IMR-90 (cell line): ENCODE measurements around the gene DLL3. TPM values are rescaled to one million over a fixed set of nuclear protein-coding genes. Genes with fewer than 3 reads are reported as not detected.

ENCODE experiments used
- ATAC-seq: fragments of 200-7000 bp; cut with Tn5 transposase; 2 replicates; pipeline ENCODE4 v1.9.1; 2020; ENCODE audit warnings: low read depth, mild to moderate bottlenecking, moderate library complexity
- BruUV-seq: library from RNA; stranded (reverse); fragments of 400-500 nt; replicated peaks from 2 replicates; lab custom pipeline; 2021; lab: Mats Ljungman, UMichigan
- CTCF ChIA-PET: fragments of 300-600 bp; formaldehyde crosslinking; extraction: SDS; loops from one replicate; lab custom pipeline; 2021; ENCODE audit warnings: antibody characterized with exemption; lab: Yijun Ruan, JAX
- POLR2A ChIA-PET: fragments of 300-600 bp; sonication (Branson Sonifier 250); formaldehyde crosslinking; loops from one replicate; lab custom pipeline; 2022; ENCODE audit warnings: antibody characterized with exemption; ENCODE audit not compliant: unreplicated experiment; lab: Charles Lee
- DNase-seq: peaks from one replicate; pipeline ENCODE4 v3.0.0; 2013
- H2AFZ ChIP-seq: replicated peaks from 2 replicates; pipeline ENCODE3; 2013; ENCODE audit warnings: low read length, mild to moderate bottlenecking; ENCODE audit not compliant: poor library complexity
- H2AK5ac ChIP-seq: 2 replicates; pipeline ENCODE4 v1.6.1; 2013; ENCODE audit warnings: low read depth, low read length, inconsistent platforms
- H2AK9ac ChIP-seq: replicated peaks from 2 replicates; pipeline ENCODE3; 2013; ENCODE audit warnings: mild to moderate bottlenecking, low read depth, low read length, moderate library complexity; ENCODE audit not compliant: poor library complexity
- H2BK120ac ChIP-seq: 2 replicates; pipeline ENCODE4 v1.6.1; 2013; ENCODE audit warnings: low read depth, low read length, inconsistent platforms
- H2BK15ac ChIP-seq: 3 replicates; pipeline ENCODE4 v1.6.1; 2013; ENCODE audit warnings: low read depth, low read length, inconsistent platforms
- H2BK20ac ChIP-seq: 2 replicates; pipeline ENCODE4 v1.6.1; 2013; ENCODE audit warnings: low read depth, mild to moderate bottlenecking, inconsistent platforms, low read length, moderate library complexity
- H2BK5ac ChIP-seq: 2 replicates; pipeline ENCODE4 v1.6.1; 2013; ENCODE audit warnings: mild to moderate bottlenecking, low read depth, low read length, inconsistent platforms; ENCODE audit not compliant: poor library complexity, severe bottlenecking
- H3K14ac ChIP-seq: replicated peaks from 2 replicates; pipeline ENCODE4 v1.6.1; 2013; ENCODE audit warnings: low read depth, low read length, inconsistent platforms
- H3K18ac ChIP-seq: 2 replicates; pipeline ENCODE4 v1.6.1; 2013; ENCODE audit warnings: low read depth, low read length, control low read depth
- H3K23ac ChIP-seq: 2 replicates; pipeline ENCODE4 v1.6.1; 2013; ENCODE audit warnings: low read depth, low read length, inconsistent platforms
- H3K27ac ChIP-seq: 2 replicates; pipeline ENCODE4 v1.5.1; 2013; ENCODE audit warnings: mild to moderate bottlenecking, control low read depth, low read length; ENCODE audit not compliant: insufficient read depth
- H3K27me3 ChIP-seq: 2 replicates; pipeline ENCODE4 v1.6.1; 2013; ENCODE audit warnings: low read length; ENCODE audit not compliant: control insufficient read depth, insufficient read depth
- H3K36me3 ChIP-seq: 2 replicates; pipeline ENCODE4 v1.6.1; 2013; ENCODE audit warnings: low read length, mixed read lengths; ENCODE audit not compliant: control insufficient read depth, insufficient read depth
- H3K4ac ChIP-seq: 2 replicates; pipeline ENCODE4 v1.6.1; 2013; ENCODE audit warnings: low read depth, low read length, inconsistent platforms
- H3K4me1 ChIP-seq: 2 replicates; pipeline ENCODE4 v1.6.1; 2013; ENCODE audit warnings: low read length, mixed read lengths; ENCODE audit not compliant: control insufficient read depth, insufficient read depth
- H3K4me2 ChIP-seq: 2 replicates; pipeline ENCODE4 v1.6.1; 2013; ENCODE audit warnings: low read depth, mild to moderate bottlenecking, control low read depth, low read length, moderate library complexity
- H3K4me3 ChIP-seq: 2 replicates; pipeline ENCODE4 v1.5.1; 2013; ENCODE audit warnings: low read depth, mild to moderate bottlenecking, control low read depth, low read length, moderate library complexity; ENCODE audit not compliant: insufficient read depth
- H3K56ac ChIP-seq: 2 replicates; pipeline ENCODE4 v1.6.1; 2013; ENCODE audit warnings: low read length, inconsistent platforms; ENCODE audit not compliant: insufficient read depth; ENCODE audit errors: extremely low read depth
- H3K79me1 ChIP-seq, 2 experiments: 2 replicates each; pipeline ENCODE4 v1.6.1; 2013; ENCODE audit warnings: low read length in 2 of 2, inconsistent platforms in 1 of 2, low read depth in 1 of 2
- H3K9ac ChIP-seq: 2 replicates; pipeline ENCODE4 v1.6.1; 2013; ENCODE audit warnings: low read depth, low read length, control low read depth
- H3K9me1 ChIP-seq: 2 replicates; pipeline ENCODE4 v1.6.1; 2013; ENCODE audit warnings: low read length, inconsistent platforms; ENCODE audit not compliant: insufficient read depth
- H3K9me3 ChIP-seq: 2 replicates; pipeline ENCODE4 v1.6.1; 2013; ENCODE audit warnings: low read length; ENCODE audit not compliant: control insufficient read depth, insufficient read depth
- H4K20me1 ChIP-seq: 2 replicates; pipeline ENCODE4 v1.6.1; 2013; ENCODE audit warnings: low read length, inconsistent platforms; ENCODE audit not compliant: insufficient read depth
- H4K5ac ChIP-seq: 2 replicates; pipeline ENCODE4 v1.6.1; 2013; ENCODE audit warnings: mild to moderate bottlenecking, low read depth, low read length, control low read depth
- H4K8ac ChIP-seq, 2 experiments: 2 replicates each; pipeline ENCODE4 v1.6.1; 2013; ENCODE audit warnings: low read depth in 2 of 2, low read length in 2 of 2, control low read depth in 1 of 2, inconsistent platforms in 1 of 2
- H4K91ac ChIP-seq: 2 replicates; pipeline ENCODE4 v1.6.1; 2013; ENCODE audit warnings: low read depth, low read length, inconsistent platforms; ENCODE audit not compliant: insufficient read depth
- CHD1 ChIP-seq: IDR thresholded peaks from 2 replicates; pipeline ENCODE4 v1.6.1; 2012; ENCODE audit warnings: low read depth, low read length, improper control_type of control experiment
- MAFK ChIP-seq: IDR thresholded peaks from 2 replicates; pipeline ENCODE4 v1.6.1; 2012; ENCODE audit warnings: low read depth, low read length, improper control_type of control experiment
- MAZ ChIP-seq: IDR thresholded peaks from 2 replicates; pipeline ENCODE4 v1.6.1; 2012; ENCODE audit warnings: low read depth, mild to moderate bottlenecking, low read length, improper control_type of control experiment, moderate library complexity, borderline replicate concordance
- NFE2L2 ChIP-seq: fragments of 150-350 bp; IDR thresholded peaks from 2 replicates; pipeline ENCODE4 v1.6.1; 2016; ENCODE audit warnings: low read depth, mild to moderate bottlenecking, low read length
- POLR2A ChIP-seq: IDR thresholded peaks from 2 replicates; pipeline ENCODE4 v1.6.1; 2012; ENCODE audit warnings: mild to moderate bottlenecking, low read depth, low read length
- RAD21 ChIP-seq: IDR thresholded peaks from 2 replicates; pipeline ENCODE4 v1.6.1; 2012; ENCODE audit warnings: low read length, improper control_type of control experiment
- USF2 ChIP-seq: fragments of 150-350 bp; IDR thresholded peaks from 2 replicates; pipeline ENCODE4 v1.6.1; 2017; ENCODE audit warnings: mild to moderate bottlenecking, antibody characterized with exemption, low read length, low read depth
- WGBS, 2 experiments: methylation state at CpG; one replicate each; pipeline versions ENCODE4 v1.1.5 to v1.1.7; 2013; ENCODE audit warnings: missing lambda C conversion rate in 2 of 2; ENCODE audit not compliant: insufficient read length in 1 of 2; ENCODE audit errors: extremely low coverage in 2 of 2; 5-methylcytosine and 5-hydroxymethylcytosine counted together
- dilution Hi-C: fragments of 300-500 bp; cut with HindIII; formaldehyde crosslinking; loops from one replicate; pipeline ENCODE4 v1.14.3; 2018; ENCODE audit warnings: low sequenced_read_pairs; ENCODE audit not compliant: unreplicated experiment
- in situ Hi-C: fragments of 300-500 bp; cut with MboI; formaldehyde crosslinking; loops from 3 replicates; pipeline ENCODE4 v1.14.3; 2019; ENCODE audit warnings: low sequenced_read_pairs, inconsistent platforms, mixed read lengths
- intact Hi-C: fragments of 100-400 bp; cut with micrococcal nuclease; formaldehyde crosslinking; loops from 2 replicates; pipeline ENCODE4 v1.10.0; 2022
- polyA plus RNA-seq, 3 experiments: library from polyadenylated mRNA; depleted of rRNA; stranded (reverse); fragments of >200 nt; gene quantifications; 2 replicates each; pipeline ENCODE4 v1.2.3, GENCODE V29; 2012; ENCODE audit warnings: low replicate concordance in 1 of 3
- total RNA-seq: library from RNA; depleted of rRNA; stranded (reverse); fragments of >200 nt; gene quantifications from 2 replicates; pipeline ENCODE4 v1.2.3, GENCODE V29; 2012

DLL3 gene
- total and polyA plus RNA-seq, 2 of the 4 experiments (the other 2 are of a cell fraction), result 0.36 to 1.3 TPM

- intact Hi-C loops, result loop anchor here (2.0 to 5.0 kb wide), 2 partner anchors 217 to 295 kb away; no protein-coding TSS in a partner anchor
- BruUV-seq, result no TSS peak
- Histone ChIP-seq H3K23ac (no peak overlapping the region), H2BK120ac (no peak overlapping the region), H3K56ac (no peak overlapping the region), H4K20me1 (no peaks in the 10 kb centered on the region), H2AK9ac (no peak overlapping the region), H4K91ac (no peak overlapping the region), H3K36me3 (no peaks in the 10 kb centered on the region), H4K8ac (no peak overlapping the region), H3K27ac (no peak overlapping the region), H3K4me1 (no peaks in the 10 kb centered on the region), H2BK15ac (no peak overlapping the region), H2AFZ (no peak overlapping the region), H3K4me2 (no peak overlapping the region), H3K4me3 (no peak overlapping the region), H3K79me1 (no peaks in the 10 kb centered on the region), H3K27me3 (peaks cover 14% of the 10 kb centered on the region), H2BK5ac (no peak overlapping the region), H3K9ac (no peak overlapping the region), H4K5ac (no peak overlapping the region), H3K14ac (no peak overlapping the region), H2BK20ac (no peak overlapping the region), H3K9me1 (no peaks in the 10 kb centered on the region), H3K9me3 (no peaks in the 10 kb centered on the region), H2AK5ac (no peak overlapping the region), H3K18ac (no peak overlapping the region), H3K4ac (no peak overlapping the region)
- in situ Hi-C loops, result loop anchor here (10.0 kb wide), 1 partner anchor 125 kb away; no protein-coding TSS in a partner anchor
- CTCF ChIA-PET, result no interaction called here
- POLR2A ChIA-PET, result no interaction called here
- dilution Hi-C loops, result no loop called here
- TF ChIP-seq CHD1 (no peak), RAD21 (no peak), MAFK (no peak), USF2 (no peak), MAZ (no peak), NFE2L2 (no peak), POLR2A (no peak)
- 50% methylated on average over 2 of the region's 5 CpGs; no CpG with 5 or more reads in 1 of the 2 experiments for WGBS, 2 experiments
- ATAC-seq (no peak), DNase-seq (no peak)
These were observed 51.5 kb downstream of the DLL3 start for GRCh38 chr19:39550197-39550596.
